ENCODE measurements around the gene NPNT.
"Not testable (repeated sequence)": the region's sequence is repeated elsewhere in the genome, so short reads cannot be mapped to it uniquely, and the experiment has no call there.

NPNT gene, protein sequence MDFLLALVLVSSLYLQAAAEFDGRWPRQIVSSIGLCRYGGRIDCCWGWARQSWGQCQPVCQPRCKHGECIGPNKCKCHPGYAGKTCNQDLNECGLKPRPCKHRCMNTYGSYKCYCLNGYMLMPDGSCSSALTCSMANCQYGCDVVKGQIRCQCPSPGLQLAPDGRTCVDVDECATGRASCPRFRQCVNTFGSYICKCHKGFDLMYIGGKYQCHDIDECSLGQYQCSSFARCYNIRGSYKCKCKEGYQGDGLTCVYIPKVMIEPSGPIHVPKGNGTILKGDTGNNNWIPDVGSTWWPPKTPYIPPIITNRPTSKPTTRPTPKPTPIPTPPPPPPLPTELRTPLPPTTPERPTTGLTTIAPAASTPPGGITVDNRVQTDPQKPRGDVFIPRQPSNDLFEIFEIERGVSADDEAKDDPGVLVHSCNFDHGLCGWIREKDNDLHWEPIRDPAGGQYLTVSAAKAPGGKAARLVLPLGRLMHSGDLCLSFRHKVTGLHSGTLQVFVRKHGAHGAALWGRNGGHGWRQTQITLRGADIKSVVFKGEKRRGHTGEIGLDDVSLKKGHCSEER

DNA sequence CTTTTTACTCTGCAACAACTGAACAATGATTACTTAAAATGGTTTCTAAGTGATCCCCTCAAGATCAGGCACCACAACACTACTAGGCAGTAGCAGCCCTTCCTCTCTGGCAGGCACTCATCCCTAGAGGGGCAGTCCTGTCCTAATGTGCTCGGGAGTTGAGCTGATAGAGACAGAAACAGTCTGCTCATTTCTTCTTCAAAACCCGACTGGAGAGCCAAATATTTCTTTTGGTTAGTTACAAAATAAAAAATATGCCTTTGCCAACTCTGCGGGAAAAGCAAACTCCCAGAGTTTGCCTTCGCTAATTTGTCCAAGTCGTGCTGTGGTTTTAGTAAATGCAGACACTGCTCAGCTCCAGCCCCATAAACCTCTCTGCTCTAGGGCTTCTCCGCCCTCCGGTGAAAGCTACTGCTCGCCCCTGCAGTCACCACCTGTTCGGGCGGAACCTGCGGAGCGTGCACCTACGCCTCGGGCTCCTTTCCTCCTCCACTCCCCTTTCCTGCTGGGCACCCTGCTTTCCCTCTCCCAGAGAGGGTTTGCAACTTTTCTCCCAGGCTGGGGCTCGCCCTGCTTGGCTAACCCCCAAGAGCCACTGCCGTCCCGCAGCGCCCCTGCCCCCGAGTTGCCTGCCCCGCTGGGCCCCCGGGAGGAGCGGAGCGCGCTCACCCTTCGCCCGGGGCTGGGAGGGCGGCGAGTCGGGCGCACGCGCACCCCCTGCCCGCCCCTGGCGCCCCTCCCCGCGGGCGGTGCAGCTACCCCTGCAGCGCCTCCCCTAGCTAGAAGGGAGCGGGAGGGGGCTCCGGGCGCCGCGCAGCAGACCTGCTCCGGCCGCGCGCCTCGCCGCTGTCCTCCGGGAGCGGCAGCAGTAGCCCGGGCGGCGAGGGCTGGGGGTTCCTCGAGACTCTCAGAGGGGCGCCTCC is at the start of gene NPNT:
NPNT (plus strand) TSS at position 812 of the 923 bp plus-strand sequence. CDS start 182 bp downstream, outside the sequence.
- DNase-seq: no peak

DNA sequence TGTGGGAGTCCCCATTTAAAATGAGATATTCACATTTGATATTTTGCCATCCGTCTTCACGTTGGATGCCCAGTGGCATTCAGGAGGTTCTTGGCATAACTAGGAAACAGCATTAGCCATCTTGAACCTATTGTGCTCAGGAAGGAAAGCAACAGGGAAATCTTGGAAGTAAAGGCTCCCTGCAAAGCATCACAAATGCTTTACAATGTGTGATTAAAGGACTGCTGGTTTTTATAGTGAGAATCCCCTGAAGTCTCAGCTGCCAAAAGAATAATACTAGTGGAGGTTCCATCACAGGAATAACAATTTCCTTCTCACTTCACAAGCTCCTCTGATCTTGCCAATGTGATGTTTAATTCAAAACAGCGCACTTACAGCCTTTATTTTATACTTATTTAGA is 49.7 kb upstream of the NPNT start:
- DNase-seq: no peak

DNA sequence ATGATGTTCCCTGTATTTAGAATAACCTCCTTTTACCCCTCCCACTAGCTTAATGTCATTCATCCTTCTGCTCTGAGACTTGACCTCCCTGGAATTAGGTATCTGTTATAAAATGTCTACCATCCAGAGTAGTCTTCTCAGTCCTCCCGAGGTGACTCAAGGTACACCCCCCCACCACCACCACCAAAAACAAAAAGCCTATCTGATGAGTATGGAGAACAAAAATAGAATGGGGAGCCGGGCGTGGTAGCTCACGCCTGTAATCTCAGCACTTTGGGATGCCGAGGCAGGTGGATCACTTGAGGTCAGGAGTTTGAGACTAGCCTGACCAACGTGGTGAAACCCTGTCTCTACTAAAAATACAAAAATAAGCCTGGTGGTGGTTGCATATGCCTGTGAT is 46.9 kb upstream of the NPNT start:
- DNase-seq: not testable (repeated sequence)

DNA sequence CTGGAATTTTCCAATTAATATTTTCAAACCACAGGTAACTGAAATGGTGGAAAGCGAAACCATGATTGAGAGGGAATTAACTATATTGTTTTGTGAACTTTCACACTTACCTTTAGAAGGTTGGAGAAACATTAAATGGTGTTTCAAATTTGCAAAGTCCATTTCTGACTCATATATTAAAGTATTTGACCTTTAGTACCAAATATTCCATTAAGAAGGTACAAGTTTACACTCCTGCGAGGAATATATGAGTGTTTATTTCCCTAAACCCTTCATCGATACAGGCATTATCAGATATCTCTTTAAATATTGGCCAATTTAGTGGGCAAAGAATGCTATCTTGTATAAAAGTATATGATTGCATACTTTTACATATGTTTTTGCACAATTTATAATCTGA is 44.1 kb upstream of the NPNT start:
- DNase-seq: no peak

DNA sequence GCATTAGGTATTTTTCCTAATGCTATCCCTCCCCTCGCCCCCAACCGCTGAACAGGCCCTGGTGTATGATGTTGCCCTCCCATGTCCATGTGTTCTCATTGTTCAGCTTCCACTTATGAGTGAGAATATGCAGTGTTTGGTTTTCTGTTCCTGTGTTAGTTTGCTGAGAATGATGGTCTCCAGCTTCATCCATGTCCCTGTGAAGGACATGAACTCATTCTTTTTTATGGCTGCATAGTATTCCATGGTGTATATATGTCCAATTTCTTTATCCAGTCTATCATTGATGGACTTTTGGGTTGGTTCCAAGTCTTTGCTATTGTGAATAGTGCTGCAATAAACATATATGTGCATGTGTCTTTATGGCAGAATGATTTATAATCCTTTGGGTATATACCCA is 43.0 kb upstream of the NPNT start:
- DNase-seq: not testable (repeated sequence)

DNA sequence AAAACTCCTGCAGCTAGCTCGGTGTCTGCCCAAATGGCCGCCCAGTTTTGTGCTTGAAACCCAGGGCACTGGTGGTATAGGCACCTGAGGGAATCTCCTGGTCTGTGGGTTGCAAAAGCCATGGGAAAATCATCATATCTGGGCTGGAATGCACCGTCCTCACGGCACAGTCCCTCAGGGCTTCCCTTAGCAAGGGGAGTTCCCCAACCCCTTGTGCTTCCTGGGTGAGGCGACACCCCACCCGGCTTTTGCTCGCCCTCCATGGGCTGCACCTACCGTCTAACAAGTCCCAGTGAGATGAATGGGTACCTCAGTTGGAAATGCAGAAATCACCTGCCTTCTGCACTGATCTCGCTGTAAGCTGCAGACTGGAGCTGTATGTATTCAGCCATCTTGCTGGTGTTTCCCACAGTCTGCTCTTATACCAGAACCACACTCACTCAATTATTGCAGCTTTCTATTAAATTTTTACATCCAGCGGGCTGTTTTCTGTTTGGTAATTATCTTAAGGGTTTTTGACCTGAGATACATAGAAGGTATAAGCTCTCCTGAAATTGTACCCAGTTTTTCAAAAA is 36.7 kb upstream of the NPNT start:
- DNase-seq: no peak

DNA sequence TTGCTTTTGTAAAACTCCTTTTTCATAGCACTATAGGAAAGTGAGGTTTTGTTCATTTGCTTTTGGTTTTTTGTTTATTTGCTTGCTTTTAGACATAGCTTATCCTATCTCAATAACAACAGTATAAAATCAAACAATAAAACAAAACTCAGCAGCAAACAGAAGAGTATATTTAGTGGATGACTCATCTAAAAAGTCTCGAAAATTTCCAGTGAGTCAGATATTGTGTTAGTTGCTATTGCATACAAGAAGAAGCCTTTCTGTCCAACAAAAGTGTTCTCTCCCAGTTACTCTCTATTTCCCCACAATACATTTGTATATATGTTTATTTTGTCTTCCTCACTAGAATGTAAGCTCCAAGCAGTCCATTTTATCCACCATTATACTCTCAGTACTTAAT is 36.0 kb upstream of the NPNT start:
- DNase-seq: no peak

DNA sequence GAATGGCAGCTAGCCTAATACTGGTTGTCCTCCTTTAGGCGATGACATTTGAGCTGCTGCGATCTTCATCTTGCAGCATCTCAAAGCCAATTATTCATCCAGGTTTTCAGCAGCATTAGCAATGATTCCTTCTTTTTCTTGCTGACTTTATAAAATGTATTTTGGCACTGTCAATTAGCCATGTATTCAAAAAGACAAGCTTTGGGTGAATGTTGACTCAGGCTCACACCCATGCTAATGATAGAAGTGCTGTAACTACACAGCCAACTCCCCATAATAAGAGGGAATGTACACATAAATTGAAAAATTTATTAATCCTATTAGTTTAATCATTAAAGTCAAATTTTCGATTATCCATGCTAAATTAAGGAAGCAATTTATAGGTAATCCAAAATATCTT is 24.3 kb upstream of the NPNT start:
- no peak for DNase-seq

DNA sequence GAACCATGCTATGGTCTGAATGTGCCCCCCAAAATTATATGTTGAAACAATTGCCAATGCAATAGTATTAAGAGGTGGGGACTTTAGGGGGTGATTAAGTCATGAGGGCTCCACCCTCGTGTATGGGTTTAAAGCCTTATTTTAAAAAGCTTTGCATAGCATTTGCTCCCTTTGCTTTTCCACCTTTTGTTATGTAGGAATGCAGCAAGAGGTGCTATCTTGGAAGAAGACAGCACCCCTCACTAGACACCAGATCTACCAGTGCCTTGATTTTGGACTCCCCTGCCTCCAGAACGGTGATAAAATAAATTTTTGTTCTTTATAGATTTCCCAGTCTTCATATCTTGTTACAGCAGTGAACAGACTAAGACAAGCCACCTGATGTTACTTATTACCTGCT is 23.3 kb upstream of the NPNT start:
- no peak for DNase-seq

DNA sequence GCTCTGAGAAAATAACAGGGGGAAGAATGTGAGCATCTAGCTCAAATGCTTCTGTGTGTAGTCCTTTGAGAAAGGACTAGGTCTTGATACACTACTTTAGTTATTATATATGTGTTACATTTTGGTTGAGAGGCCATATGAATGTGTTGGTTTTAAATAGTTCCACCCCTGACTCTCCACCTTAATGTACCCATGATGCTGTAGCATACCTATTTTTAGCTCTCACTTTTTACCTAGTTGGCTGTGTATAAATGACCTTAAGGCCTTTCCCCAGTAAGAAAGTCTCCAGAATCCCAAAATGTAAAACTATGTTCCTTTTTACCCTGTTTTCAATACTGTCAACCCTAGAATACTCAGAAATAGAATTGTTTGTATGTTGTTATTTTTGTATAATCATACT is 20.0 kb upstream of the NPNT start:
- no peak for DNase-seq

DNA sequence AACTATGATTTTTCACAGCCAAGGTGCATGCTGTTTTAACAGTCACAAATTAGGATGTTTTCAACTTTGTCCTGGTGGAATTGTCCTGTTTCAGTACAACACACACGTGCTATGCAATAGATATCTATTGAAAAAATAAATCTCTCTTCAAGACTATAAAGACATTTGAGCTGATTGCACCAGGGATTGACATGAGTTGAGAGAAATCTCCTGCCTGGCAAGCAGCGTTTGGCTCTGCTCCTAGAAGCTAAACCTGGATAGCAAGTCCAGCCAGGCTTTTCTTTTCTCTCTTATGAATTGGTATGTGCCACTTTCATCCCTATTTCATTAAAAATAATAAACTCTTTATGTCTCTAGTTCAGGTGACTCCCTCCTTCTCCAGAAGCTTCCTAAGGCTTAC is 16.6 kb upstream of the NPNT start:
- DNase-seq: no peak

DNA sequence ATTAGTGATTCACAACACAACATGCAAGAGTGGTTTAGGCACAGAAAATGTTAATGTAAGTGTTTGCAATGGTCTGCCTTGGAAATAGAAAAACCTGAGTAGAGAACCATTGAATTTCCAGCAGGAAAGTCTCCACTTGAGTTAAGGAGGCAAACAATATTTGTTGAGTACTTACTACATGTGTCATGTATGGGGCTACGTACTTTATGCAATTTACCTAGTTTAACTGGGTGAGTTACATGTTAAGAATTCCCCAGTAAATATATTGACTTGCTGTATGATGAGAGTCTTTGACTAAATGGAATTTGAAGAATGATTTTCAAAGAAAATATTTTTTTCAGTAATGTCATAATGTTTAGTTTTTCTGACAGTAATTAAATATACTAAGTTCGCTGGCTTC is 7.8 kb upstream of the NPNT start:
- DNase-seq: no peak

DNA sequence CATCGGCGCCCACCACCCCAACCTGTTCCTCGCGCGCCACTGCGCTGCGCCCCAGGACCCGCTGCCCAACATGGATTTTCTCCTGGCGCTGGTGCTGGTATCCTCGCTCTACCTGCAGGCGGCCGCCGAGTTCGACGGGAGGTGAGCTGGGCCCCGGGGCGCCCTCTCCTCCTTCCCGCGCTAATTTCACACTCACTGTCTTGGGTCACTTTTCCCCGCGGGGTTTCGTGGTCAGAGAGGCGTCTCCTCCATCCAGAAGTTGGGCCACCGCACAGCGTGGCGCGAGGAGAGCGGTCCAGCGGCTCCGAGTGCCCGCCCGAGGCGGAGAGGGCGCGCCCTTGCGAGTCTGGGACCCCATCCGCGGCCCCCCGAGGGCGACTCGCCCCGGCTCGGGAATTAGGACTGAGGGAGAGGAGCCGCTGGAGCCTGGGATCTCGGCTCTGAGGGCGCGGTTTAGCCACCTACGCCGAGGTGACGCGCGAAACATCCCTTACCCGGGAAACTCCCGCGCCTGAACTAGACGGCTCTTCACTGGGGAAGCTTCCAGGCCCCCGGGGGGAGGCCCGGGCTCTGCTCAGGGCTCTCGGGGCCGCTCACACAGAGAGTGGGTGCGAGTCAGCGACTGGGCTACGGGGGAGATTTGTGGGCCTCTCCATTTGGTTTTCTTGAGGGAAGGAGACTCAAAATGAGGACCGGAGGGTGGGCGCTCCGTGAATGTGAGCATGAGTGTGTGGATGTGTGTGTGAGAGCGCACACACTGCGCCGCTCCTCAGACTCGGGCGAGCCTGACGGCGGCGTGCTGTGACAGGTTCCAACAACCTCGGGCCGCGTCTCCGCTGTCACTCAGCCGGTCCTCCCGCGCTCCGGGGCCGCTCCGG is 551 bp downstream of the NPNT start:
- DNase-seq: no peak

DNA sequence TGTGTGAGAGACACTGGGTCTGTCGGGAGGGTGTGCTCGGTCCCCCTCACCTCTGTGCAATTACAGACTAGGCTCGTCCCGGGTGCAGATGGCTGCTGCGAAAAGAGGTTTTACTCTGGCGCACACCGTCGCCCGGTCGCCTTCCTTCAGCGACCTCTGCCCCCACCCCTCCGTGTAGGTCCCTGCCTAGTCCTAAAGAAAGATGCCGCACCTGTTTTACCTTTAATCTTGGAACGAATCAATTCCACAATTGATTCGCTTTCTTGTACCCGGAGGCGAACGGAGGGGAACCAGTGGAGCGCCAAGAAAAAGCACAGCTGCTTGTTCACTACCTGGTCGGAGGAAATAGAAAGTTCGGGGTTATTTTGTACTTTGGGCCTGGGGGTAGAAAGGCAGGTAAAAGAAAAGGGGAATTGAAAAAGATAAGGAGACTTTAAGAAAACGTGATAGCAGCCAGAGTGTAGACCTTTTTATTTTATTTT is 1.2 kb downstream of the NPNT start:
- DNase-seq: no peak

DNA sequence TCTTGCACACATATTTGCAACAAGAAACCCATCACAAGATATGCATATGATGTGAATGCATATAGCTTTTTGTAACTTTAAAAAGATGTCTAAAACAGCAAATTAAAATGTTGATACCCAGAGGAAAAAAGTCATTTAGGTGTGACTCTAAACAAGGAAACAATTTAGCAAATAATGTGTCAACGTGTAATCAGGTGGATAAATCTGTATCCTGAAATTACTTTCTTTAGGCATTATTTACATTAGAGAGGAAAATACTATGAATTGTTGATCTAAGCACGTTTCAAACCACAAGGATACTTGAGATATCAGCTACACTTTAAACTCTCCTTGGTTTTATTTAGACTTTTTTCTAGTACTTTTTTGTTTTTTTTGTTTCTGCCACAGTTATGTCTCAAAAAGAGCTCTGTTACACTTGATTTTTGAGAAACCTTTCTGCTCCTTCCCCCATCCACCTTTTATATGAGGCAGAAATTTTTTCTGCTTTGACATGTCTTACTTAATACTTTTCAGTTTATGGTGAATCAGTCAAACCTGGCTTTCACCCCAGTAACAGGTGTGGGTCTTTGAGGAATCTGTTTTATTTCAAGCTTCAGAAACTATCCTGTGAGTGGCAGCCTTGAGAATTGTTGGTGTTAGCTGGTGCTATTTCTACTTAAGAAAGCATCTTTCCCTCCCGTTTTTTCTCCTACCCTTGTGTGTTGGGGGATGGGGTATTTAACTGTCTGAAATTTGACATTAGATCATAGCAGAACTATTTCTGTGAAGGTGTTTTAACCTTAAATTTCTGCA is 1.9 kb downstream of the NPNT start:
- DNase-seq: no peak

DNA sequence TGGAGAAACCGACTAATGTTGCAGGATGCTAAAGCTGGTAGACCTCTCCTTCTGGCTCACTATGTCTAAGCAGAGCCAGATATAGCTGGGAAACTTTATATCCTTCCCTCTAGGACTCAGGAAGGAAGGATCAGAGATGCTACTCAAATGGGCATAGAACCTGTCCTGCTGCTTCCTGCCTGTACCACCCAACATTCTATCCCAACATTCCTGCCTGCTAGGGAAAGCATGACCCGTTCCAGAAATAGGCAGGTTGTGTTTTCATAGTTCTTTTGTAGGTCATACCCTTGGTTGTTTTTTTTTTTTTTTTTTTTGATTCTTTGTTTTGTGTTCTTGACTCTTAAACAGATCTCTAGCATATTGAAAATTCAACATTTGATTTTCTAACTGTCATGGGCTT is 5.3 kb downstream of the NPNT start:
- DNase-seq: no peak

DNA sequence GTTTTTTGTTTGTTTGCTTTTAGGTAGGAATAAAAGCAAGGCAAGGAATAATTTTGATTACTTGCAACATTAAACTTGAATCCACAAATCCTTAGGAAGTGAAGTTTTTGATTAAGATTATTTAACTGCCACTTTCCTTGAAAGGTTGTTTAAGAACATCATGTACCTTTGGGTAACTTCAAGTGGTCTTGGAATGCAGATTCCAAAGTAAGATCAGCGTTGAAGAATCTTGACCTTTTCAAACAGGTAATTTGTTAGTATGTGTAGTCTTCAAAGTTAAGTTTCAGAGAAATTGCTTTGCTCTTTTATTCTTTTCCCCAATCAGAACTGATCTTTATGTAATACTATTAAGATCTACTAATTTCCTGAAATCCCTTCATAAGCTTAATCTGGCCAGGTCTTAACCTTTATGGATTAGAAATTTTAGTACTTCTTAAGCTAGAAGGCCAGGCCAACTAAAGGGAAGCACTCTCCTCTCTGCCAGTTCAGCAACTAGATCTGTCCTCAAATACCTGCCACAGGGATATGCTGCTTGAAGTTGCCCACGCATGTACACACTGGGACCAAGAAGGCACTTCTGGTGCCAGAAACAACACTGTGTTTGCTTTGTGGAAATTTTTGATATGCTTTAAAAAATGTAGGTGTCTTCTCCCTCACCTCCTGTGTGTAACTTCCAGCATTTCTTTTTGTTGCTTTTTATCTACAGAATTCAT is 7.4 kb downstream of the NPNT start:
- DNase-seq: no peak

DNA sequence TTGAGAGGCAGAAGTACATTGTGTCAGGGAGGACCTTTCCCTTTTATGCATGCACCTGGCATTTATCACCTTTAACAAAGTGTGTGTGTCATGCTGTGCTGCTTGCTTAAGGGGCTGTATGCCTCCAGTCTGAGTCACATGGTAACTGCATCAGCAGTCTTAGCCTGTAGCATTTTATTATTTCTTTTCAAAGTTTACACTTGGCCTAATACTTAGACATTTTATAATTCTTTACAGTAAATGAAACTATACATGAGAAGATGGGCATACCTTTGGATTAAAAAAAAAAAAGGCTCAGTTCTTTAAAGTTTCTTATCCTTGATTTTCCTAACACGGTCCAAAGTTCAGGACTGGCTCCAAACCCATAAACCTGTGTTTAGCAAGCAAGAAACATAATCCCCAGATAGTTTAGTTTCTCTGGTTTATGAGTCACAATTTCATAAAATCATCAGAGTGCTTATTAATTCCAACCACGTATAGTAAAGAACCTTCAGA is 14.6 kb downstream of the NPNT start:
- DNase-seq: no peak

DNA sequence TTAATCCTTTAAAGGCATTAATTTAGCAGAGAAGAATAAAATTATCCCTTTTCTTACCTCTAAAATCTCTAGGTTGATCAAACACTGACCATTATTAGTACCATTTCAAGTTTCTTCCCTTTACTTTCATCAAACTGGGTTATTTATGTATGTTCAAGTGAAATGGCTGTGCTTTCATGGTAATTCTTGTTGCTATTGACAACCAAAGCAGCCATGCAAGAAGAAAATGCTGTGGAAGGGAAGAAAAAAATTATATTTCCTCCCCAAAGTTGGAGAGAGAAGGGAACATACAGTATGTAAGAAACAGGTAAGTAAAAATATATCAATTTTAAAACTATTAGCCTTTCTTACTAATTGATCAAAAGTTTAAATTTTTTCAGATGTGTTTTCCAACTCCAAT is 16.2 kb downstream of the NPNT start:
- DNase-seq: no peak

DNA sequence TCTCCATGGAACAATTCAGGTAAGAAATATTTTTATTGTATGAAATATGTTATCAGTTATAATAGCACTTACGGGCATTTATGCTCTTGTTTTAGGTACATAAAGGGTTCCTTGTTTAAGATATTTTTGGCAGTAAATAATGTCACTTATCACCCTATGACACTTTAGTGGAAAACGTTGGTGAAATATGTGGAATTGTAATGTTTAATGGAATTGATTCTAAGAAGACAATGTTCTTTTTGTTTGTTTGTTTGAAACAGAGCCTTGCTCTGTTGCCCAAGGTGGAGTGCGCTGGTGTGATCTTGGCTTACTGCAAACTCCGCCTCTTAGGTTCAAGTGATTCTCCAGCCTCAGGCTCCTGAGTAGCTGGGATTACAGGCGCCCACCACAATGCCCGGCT is 17.4 kb downstream of the NPNT start:
- no peak for DNase-seq

Data from stimulated activated CD4-positive, alpha-beta T cell treated with anti-CD3 and anti-CD28 coated beads, Interleukin-4, amount 100 ng/mL, for 24 hours (primary cell).